ENCODE results near the gene RABGAP1L. TPM values are rescaled to one million over a fixed set of nuclear protein-coding genes. Genes with fewer than 3 reads are reported as not detected.

Gene RABGAP1L
- total and polyA plus RNA-seq, 2 of the 8 experiments (the other 6 are each of a cell fraction or from before 2014, with no cell fraction given), result 33.3 to 156 TPM

DNA sequence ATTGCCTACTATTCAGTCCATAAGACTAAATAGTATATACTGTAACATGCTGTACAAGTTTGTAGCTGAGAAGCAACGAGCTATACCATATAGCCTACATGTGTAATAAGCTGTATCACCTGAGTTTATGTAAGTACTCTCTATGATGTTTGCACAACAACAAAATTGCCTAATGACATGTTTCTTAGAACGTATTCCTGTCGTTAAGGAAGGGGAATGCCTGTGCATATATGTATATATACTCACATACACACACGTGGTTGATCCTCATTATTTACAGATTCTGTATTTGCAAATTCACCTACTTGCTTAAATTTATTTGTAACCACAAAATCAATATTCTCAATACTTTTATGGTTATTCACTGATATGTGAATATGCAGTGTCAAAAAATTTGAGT, 504.0 kb downstream of the RABGAP1L start:
- ChIA-PET CTCF (ENCODE audit: partially characterized antibody) (interaction anchor here (0.6 to 1.7 kb wide), 2 partner anchors 10 to 27 kb away, joined by 3 to 7 read pairs; no protein-coding TSS in a partner anchor), POLR2A (ENCODE audit: partially characterized antibody) (no interaction called here)
- H2BK12ac ChIP-seq (ENCODE audit: low read depth, low read length), result no peak overlapping the region
- no peaks in the 10 kb centered on the region for H3K4me1 ChIP-seq (replicated peaks in 1 of 4; ENCODE audit: control insufficient read depth in 3 of 4, insufficient read depth in 4 of 4, low read length in 3 of 4)
- H2BK15ac ChIP-seq (ENCODE audit: low read length), result no peak overlapping the region
- no peak overlapping the region for H3K23ac ChIP-seq (ENCODE audit: insufficient read length)
- no peak overlapping the region for H3K9ac ChIP-seq (replicated peaks in 1 of 4; ENCODE audit: extremely low read depth in 1 of 4, low read depth in 3 of 4, low read length in 3 of 4)
- H3K4ac ChIP-seq (replicated peaks; ENCODE audit: insufficient read length, low read depth, low read length), result no peak overlapping the region
- FAIRE-seq (no peak), DNase-seq (ENCODE audit: low read depth in 1 of 2, low spot score in 2 of 2) (no peak)
- no peak overlapping the region for H2AK5ac ChIP-seq (ENCODE audit: low read depth, low read length)
- H3K36me3 ChIP-seq (ENCODE audit: control insufficient read depth in 2 of 4, insufficient read depth in 4 of 4, low read length in 3 of 4), result no peaks in the 10 kb centered on the region
- H2AFZ ChIP-seq (ENCODE audit: low read length), result no peak overlapping the region
- H4K8ac ChIP-seq (ENCODE audit: extremely low read depth, insufficient read depth, low read length), result no peak overlapping the region
- no peak overlapping the region for H3K4me2 ChIP-seq (ENCODE audit: insufficient read depth in 1 of 2, low read depth in 2 of 2, low read length in 2 of 2)
- no peak overlapping the region for H2BK20ac ChIP-seq (ENCODE audit: low read length)
- no peaks in the 10 kb centered on the region for H3K9me3 ChIP-seq (ENCODE audit: insufficient read depth in 2 of 2, low read depth in 1 of 2, low read length in 1 of 2)
- H3K79me2 ChIP-seq (ENCODE audit: control insufficient read depth in 1 of 2, insufficient read depth in 2 of 2, low read length in 2 of 2), result no peaks in the 10 kb centered on the region
- no peak overlapping the region for H3K14ac ChIP-seq (ENCODE audit: insufficient read length)
- H4K91ac ChIP-seq (replicated peaks; ENCODE audit: insufficient read length, low read length), result no peak overlapping the region
- no peak overlapping the region for H3K27ac ChIP-seq (ENCODE audit: low read depth, low read length)
- H3K79me1 ChIP-seq (ENCODE audit: low read depth, low read length), result no peaks in the 10 kb centered on the region
- H3K56ac ChIP-seq (replicated peaks; ENCODE audit: insufficient read length, low read depth, low read length), result no peak overlapping the region
- H4K20me1 ChIP-seq (replicated peaks in 1 of 2; ENCODE audit: control insufficient read depth in 1 of 2, insufficient read depth in 2 of 2, low read length in 2 of 2), result no peaks in the 10 kb centered on the region
- H4K5ac ChIP-seq (ENCODE audit: insufficient read length, low read depth, low read length), result no peak overlapping the region
- no peak overlapping the region for H3K18ac ChIP-seq (ENCODE audit: extremely low read depth, low read length)
- no peaks in the 10 kb centered on the region; the same call in 1 of the 2 replicates for H3K23me2 ChIP-seq (ENCODE audit: low read depth, low read length)
- WGBS, 2 experiments (ENCODE audit: extremely low coverage in 1 of 2, insufficient coverage in 1 of 2, insufficient read length in 1 of 2, insufficient replicate concordance in 2 of 2, low coverage in 1 of 2, low lambda C conversion rate in 2 of 2, missing lambda C conversion rate in 1 of 2), result 84% methylated on average over 4 of the region's 4 CpGs; no CpG with 5 or more reads in 1 of the 2 experiments
- no peak overlapping the region for H2BK120ac ChIP-seq (replicated peaks; ENCODE audit: low read depth, low read length)
- H2BK5ac ChIP-seq (ENCODE audit: low read depth, low read length), result no peak overlapping the region
- no peak overlapping the region for H3K4me3 ChIP-seq (ENCODE audit: extremely low read depth in 1 of 4, insufficient read depth in 2 of 4, low read depth in 3 of 4, low read length in 4 of 4)
- no peaks in the 10 kb centered on the region for H3K27me3 ChIP-seq (replicated peaks in 1 of 4; ENCODE audit: control insufficient read depth in 3 of 4, extremely low read depth in 1 of 4, insufficient read depth in 3 of 4, low read length in 3 of 4)
- no peak for TF ChIP-seq USF2 (IDR thresholded peaks at IDR 0.05; ENCODE audit: low read length)
- TF ChIP-seq TAF1 (IDR thresholded peaks at IDR 0.05; ENCODE audit: low read depth, low read length), result no peak
- no peak for TF ChIP-seq TEAD4 (IDR thresholded peaks at IDR 0.05; ENCODE audit: low read depth, low read length)
- TF ChIP-seq MAFK (IDR thresholded peaks at IDR 0.05; ENCODE audit: low read depth, low read length), result no peak
- TF ChIP-seq ZNF274 (IDR thresholded peaks at IDR 0.05; ENCODE audit: borderline replicate concordance, extremely low read depth, low read length), result no peak
- no peak for TF ChIP-seq NRF1 (IDR thresholded peaks at IDR 0.05; ENCODE audit: low read depth, low read length)
- TF ChIP-seq CEBPB (IDR thresholded peaks at IDR 0.05; ENCODE audit: low read depth, low read length), result no peak
- TF ChIP-seq SAP30 (IDR thresholded peaks at IDR 0.05; ENCODE audit: insufficient read depth, insufficient replicate concordance, low read length), result no peak
- no peak for TF ChIP-seq EP300 (IDR thresholded peaks at IDR 0.05; ENCODE audit: borderline replicate concordance in 1 of 2, low read depth in 2 of 2, low read length in 2 of 2)
- TF ChIP-seq JUND (IDR thresholded peaks at IDR 0.05; ENCODE audit: low read length), result no peak
- no peak for TF ChIP-seq RXRA (IDR thresholded peaks at IDR 0.05; ENCODE audit: insufficient read depth, low read depth, low read length)
- TF ChIP-seq EGR1 (IDR thresholded peaks at IDR 0.05; ENCODE audit: borderline replicate concordance, low read depth, low read length), result no peak
- no peak for TF ChIP-seq SUZ12 (IDR thresholded peaks at IDR 0.05; ENCODE audit: low read length)
- no peak for TF ChIP-seq CHD2 (IDR thresholded peaks at IDR 0.05; ENCODE audit: low read length)

Measured in H1 (cell line).